ENCODE measurements around the gene HDAC9.

- TF ChIP-seq POLR2A (IDR thresholded peaks at IDR 0.05; ENCODE audit: low read depth, low read length) (no peak), TAF1 (IDR thresholded peaks at IDR 0.05; ENCODE audit: borderline replicate concordance, low read depth, low read length) (no peak), POLR2AphosphoS5 (IDR thresholded peaks at IDR 0.05; ENCODE audit: low read depth, low read length) (no peak)
Observed at GRCh38 chr7:18538554-18539250, 43.2 kb downstream of the HDAC9 start.

All from GM12892 (cell line).